HCT116 (cell line): ENCODE measurements around the gene TMEM81. TPM values are rescaled to one million over a fixed set of nuclear protein-coding genes. Genes with fewer than 3 reads are reported as not detected.

ENCODE experiments used
- total RNA-seq: library from RNA; stranded (reverse); gene quantifications from one replicate; pipeline ENCODE4 v1.2.1, GENCODE V29; 2021; ENCODE audit not compliant: unreplicated experiment

TMEM81 gene
- total RNA-seq, 1 experiment from 2014 or later = 4.9 TPM

Other genes with a start within 250 kb of the TMEM81 start
- 0.57 TPM for gene NFASC, start 213.6 kb downstream of the TMEM81 start, total RNA-seq
- 0.15 TPM for gene CNTN2, start 41.2 kb downstream of the TMEM81 start, total RNA-seq
- 24.5 TPM for gene RBBP5, start 37.5 kb upstream of the TMEM81 start, total RNA-seq
- gene DSTYK, start 127.2 kb upstream of the TMEM81 start, total RNA-seq = 6.6 TPM
- gene TMCC2, start 143.5 kb upstream of the TMEM81 start, total RNA-seq = 2.7 TPM
- gene NUAK2, start 237.3 kb upstream of the TMEM81 start, total RNA-seq = 3.0 TPM